Measurements from ENCODE around the gene PPY.
A peak's percentile ranks its signal among the peaks of the same experiment; 100 is the strongest.
"Not testable (repeated sequence)": the region's sequence is repeated elsewhere in the genome, so short reads cannot be mapped to it uniquely, and the experiment has no call there.

Gene PPY

GRCh38 chr17:43901861-43902589 is 40.3 kb downstream of the PPY start:
- no peak for DNase-seq

DNA sequence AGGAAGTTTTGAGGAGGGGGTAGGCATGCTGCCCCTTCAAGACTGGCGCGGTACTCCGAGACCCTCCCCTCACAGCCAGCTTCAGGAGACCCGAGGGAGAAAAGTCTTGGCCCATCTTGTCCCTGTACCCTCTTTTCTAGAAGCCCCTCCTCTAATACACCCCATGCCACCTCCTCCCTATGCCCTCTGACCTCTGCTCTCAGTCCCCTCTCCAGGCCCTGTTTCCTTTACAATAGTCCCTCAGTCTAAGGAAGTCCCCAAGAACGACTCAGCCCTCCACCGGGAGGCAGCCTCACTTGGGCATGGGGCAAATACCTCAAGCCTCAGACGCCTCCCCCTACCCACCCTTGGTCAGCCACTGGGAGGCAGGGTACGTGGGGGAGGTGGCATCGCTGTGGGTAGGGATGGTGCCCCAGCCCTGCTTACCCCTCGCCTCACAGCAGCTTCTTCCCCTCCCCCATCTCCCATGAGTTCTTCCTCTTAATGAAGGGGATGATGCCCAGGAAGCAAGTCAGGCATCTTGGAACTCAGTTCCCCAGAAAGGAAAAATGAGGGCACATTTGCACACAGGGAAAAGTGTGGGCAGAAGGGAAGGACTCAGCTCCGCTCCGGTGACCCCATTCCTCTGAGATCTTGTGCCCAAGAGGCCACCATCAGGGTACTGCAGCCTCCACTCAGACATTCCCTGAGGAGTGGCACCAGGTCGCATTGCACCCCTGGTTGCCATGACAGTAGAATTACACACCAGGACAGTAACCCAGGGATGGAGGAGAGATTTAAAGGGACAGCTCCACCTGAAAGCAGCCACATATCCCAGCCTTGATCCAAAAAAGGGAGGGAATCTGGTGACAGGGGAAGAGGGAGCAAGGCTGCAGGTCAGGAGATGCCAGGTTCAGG is 41.2 kb downstream of the PPY start:
- no peak for DNase-seq

- peak; percentile 88 for DNase-seq
These were observed 42.0 kb downstream of the PPY start for GRCh38 chr17:43900183-43900857.

DNA sequence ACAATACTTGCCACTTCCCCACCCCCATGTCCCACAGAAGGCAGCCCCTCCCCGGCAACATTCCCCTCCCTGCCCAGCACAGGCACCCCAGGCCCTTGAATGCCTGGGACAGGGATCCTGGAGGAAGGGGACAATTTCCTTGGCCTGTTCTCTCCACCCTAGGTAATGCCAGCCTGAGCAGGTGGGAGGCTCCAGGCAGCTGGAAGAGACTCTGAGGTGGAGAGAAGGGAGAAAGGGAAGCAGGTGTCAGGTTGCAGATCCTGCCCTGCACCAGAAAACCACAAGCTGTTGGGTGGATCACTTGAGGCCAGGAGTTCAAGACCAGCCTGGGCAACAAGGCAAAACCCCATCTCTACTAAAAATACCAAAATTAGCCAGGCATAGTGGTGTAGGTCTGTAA is 43.8 kb downstream of the PPY start:
- DNase-seq = no peak

- DNase-seq = no peak
These were observed 44.4 kb downstream of the PPY start for GRCh38 chr17:43897831-43898230.

DNA sequence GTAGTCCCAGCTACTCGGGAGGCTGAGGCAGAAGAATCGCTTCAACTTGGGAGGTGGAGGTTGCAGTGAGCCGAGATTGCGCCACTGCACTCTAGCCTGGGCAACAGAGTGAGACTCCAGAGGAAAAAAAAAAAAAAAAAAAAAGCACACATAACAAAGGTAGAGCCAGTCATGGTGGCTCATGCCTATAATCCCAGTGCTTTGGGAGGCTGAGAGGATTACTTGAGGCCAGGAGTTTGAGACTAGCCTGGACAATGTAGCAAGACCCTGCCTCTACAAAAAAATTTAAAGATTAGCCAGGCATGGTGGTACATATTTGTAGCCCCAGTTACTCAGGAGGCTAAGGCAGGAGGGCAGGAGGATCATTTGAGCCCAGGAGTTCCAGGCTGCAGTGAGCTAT is 47.8 kb downstream of the PPY start:
- not testable (repeated sequence) for DNase-seq

GRCh38 chr17:43892647-43892952 is 49.7 kb downstream of the PPY start:
- no peak for DNase-seq

GRCh38 chr17:43891851-43892646 is 50.2 kb downstream of the PPY start:
- peak; percentile 15 for DNase-seq
